ENCODE data around the gene GRIN3B.

GRCh38 chr19:976476-976875, 23.7 kb upstream of the GRIN3B start:
- TF ChIP-seq CTCF (IDR thresholded peaks at IDR 0.05) (no peak), EZH2 (IDR thresholded peaks at IDR 0.05; ENCODE audit: borderline replicate concordance, insufficient read depth, low read depth, low read length, poor library complexity, severe bottlenecking) (no peak)

Data from B cell (primary cell).